GM18526 (cell line): ENCODE results near the gene RAB44.

Experiments
- POLR2A ChIP-seq: IDR thresholded peaks from 3 replicates; pipeline ENCODE4 v1.6.1; 2011; ENCODE audit not compliant: insufficient read length; ENCODE audit errors: extremely low read depth

Gene RAB44

DNA sequence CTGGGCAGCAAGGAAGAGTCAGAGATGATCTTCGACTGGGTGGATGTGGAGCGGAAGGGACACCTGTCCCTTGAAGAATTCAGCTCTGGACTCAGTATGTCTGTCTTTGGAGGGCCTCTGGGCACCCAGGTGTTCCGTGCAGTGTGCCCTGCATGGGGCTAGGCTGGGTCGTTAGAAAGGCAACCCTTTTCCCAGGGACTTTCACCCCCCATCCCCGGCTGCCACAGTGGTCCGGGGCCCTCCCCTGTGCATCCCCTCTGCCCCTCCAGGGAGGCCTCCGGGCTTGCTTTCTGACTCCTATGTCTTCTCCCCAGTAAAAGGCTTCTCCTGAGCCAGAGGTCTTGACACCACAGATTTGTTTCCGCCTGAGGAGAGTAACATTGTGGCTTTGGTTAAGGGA, 16.2 kb downstream of the RAB44 start:
- TF ChIP-seq POLR2A: no peak

DNA sequence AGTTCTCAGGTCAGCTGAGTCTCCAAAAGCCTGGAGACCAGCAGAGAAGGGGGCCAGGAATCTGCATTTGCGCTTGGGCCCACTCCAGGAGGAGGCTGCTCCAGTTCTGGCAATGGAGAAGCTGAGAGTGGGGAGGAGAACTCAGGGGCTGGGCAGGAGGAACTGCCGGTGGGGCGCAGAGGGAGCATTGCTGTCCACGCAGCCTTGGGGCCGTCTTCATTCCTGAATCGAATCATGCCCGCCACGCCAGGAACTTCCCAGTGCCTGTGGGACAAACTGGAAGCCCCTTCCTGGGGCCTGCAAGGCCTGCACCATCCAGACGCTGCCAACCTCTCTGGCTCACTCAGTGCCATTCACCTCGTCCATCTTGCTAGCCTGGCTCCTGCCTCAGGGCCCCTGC, 16.9 kb downstream of the RAB44 start:
- TF ChIP-seq POLR2A: no peak

DNA sequence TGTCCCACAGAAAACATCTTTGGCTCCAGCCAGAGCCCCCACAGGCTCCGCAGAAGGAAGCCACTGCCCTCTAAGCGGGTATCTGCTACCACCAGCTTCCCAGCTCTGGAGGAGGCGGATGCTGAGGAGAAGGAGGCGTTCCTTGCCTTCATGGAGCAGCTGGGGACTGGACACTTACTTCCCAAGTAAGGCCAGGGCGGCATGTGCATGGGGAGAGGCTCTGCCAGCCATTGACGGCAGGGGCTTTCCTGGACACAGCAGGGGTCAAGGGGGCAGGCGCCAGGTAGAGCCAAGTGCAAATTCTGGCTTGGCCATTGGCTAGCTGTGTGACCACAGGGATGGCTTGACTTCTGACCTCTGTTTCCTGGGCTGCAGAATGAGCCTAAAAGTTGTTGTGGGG, 17.8 kb downstream of the RAB44 start:
- TF ChIP-seq POLR2A: no peak

DNA sequence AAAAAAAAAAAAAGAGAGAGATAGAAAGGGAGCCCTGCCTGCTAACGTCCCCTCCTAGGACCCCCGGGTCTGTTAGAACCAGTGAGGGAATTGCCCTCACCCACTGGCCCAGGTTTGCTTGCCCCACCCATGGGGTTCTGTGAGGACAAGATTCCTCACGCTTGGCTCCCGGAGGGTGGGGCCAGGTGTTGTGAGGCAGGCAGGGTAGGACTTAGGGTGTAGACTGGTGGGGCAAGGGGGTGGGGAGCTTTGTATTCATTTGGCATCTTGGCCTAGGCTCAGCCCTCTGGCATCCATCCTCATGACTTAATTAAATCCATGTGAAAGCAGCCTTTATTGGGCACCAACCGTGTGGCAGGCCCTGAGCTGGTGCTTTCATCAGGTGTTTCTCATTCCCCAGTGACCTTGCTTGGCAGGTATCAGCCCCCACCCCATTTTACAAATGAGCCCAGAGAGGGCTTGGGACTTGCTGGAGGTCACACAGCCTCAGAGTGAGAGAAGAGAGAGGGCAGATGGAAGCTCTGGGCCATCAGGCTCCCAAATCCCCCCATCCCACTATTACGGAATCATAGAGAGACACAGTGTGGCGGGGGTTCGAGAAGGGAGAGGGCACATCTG, 19.0 kb downstream of the RAB44 start:
- no peak for TF ChIP-seq POLR2A

DNA sequence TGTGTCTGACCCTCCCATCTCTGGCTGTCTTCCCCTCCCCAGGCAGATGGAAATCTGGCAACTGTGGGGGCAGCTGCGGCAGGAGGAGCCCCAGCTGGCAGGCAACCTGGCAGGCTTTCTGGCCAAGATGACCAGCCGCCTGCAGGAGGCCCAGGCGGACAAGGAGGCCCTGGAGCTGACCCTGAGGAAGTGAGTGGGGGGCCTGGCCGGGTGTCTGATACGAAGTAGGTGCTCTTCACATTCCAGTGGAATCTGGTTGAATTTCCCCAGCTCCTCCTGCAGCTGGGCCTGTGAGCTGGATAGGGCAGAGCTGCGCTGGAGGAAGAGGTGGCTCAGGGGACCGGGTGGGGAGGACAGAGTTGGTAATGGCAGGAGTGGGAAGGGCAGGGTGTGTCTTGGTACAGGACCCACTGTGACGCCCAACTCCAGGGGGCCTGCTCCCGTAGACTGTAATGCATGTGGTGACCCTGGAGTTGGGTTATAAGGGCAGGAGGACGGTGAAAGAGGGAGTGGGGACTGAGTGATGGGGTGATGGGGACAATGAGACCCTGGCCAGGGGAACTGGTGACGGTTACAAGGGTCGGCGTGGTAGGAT, 19.7 kb downstream of the RAB44 start:
- TF ChIP-seq POLR2A: no peak

DNA sequence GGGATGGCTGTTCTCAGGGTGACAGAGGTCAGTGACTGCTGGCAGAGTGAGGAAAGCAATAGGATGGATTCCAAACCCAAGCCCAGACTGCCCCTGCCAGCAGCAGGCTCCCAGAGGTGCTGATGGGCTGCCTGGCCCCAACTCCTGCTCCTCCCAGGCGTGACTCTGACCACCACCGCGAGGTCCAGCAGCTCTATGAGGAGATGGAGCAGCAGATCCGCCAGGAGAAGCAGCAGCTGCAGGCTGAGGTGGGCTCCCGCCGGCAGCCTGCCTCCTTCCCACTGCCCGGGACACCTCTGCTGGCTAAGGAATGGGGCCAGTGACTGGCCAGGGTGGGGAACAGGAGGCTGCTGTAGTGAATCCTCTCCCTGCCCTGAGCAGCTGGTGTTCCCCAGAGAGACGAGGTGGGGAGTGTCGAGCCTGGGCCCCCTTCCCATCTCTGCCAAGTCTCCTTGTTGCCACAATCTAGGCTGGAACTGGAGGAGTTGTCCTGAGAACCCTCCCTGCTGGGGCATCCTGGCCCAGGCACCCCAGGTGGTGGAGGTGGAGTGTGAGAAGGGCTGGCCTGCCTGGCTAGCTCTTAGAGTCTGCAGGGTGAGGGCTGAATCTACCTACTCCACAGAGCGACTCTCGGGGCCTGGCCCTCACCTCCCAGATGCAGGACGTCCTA, 20.4 kb downstream of the RAB44 start:
- no peak for TF ChIP-seq POLR2A

DNA sequence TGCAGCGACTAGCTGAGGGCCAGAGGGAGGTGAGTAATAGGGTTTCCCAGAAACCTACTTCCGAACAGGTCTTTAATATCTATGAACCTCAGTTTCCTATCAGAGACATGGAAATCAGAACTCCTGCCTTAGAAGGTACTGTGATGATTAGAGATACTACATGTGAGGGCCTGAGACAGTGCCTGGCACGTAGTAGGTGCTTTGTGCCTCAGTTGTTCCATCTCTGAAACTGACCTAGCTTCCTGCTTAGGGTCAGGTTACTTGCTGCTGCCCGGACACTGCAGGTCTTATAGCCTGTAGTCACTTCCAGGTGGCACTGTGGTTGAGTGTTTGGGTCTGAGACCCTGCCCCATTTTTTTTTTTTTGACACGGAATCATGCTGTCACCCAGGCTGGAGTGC, 20.9 kb downstream of the RAB44 start:
- TF ChIP-seq POLR2A: no peak

DNA sequence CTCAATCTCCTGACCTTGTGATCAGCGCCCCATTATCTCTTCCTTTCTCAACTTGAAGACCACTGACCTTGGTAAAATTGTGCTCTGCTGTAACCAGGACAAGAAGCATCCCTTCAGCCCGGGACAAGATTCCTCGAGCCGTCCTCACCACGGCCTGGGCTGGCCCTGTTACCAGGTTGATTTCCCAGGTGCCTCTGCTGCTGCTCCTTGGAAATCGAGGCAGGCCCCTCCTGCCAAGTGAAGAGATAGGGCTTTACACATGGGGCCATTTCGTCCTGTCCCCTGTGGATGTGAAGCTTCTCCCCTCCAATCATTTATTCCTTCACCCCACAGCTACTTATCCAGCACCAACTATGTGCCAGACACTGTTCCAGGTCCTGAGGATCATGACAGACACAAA, 21.5 kb downstream of the RAB44 start:
- no peak for TF ChIP-seq POLR2A

DNA sequence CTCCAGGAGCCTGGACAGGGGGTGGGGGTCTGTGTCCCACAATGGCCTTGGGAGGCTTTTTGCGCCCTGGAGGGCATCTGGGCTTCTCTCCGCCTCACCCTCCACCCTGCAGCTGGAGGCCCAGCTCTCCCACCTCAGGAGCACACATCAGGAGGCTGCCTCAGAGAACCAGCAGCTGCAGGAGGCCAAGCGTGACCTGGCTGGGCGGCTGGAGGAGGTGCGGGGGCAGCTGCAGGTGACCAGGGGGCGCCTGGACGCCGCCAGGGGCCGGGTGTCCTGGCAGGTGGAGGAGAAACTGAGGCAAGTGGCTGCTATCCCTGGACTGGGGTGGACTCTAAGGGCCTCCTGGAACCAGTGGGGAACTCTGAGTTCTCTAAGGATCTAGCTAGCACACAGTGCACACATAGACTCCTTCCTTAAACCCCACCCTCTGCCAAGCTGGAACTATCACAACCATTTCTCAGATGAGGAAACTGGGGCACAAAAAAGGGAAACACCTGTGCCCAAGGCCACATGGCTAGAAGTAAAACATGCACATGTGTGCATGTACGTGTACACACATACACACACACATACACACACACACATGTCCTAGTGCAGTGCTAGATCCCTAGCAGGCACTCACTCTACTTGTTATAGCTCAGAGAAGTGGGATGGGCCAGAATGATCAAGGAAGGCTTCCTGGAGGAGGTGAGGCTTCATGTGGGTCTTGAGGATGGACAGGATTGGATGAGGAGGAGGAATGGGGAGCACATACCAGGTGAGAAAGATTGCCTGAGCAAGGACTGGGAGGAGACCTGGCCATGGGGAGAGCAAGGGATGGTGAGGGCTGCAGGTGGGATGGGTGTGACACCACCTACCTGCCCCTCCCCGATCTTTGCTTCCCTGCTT, 22.9 kb downstream of the RAB44 start:
- TF ChIP-seq POLR2A: no peak

DNA sequence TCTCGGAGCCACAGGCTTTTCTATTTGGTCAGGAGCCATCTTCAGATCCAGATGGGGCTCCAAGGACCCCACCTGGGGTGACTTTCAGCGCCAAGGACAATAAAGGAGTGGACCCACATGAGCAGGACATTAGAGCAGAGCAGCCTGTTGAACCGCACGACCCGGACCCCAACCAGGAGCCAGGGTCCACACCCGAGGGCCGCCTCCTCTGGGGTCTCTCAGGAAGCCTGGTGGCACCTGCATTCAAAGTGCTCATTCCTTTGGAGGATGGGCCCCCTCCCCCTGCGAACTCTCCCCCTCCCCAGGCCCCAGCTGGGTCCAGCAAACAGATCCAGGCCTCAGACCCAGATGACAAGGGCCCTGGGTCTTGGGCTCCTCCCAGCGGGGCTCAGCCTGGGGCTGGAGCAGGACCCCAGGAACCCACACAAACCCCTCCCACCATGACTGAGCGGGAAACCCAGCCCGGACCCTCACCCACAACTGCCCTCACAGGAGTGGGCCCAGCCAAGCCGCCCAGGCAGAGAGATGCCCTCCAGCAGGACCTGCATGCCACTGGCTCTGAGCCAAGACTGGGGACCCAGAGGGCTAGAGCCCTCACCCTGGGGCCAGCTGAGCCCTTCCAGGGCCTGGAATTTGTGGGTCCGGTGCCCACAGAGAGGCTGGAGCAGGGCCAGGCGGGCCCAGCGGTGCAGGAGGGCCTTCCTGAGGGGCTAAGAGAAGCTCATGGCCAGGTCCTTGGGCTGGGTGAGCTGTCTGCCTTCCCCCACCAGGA, 23.9 kb downstream of the RAB44 start:
- no peak for TF ChIP-seq POLR2A

DNA sequence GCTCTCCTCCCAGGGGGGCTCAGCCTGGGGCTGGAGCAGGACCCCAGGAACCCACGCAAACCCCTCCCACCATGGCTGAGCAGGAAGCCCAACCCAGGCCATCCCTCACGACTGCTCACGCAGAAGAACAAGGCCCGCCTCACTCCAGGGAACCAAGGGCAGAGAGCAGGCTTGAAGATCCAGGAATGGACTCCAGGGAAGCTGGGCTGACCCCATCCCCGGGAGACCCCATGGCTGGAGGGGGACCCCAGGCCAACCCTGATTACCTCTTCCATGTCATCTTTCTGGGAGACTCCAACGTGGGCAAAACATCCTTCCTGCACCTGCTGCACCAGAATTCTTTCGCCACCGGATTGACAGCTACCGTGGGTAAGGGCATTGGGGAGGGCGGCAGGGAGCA, 24.7 kb downstream of the RAB44 start:
- no peak for TF ChIP-seq POLR2A

DNA sequence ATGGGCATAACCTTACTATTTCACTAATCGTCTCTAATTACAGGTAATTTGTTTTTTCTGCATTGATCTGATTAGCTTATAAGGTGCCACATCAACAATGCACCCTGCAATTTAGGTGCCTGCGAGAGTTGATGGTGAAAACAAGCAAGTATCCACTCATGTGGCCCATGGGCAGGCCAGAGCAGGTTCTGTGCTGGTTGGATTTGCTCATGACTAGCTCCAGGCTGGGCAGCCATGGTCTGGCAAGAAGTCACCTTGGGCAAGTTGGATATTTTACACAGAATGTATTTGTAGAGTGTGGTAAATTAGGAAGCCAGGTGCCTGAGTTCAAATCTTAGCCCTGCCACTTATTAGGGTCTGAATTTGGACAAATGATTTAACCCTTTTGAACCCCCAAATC, 25.3 kb downstream of the RAB44 start:
- no peak for TF ChIP-seq POLR2A

DNA sequence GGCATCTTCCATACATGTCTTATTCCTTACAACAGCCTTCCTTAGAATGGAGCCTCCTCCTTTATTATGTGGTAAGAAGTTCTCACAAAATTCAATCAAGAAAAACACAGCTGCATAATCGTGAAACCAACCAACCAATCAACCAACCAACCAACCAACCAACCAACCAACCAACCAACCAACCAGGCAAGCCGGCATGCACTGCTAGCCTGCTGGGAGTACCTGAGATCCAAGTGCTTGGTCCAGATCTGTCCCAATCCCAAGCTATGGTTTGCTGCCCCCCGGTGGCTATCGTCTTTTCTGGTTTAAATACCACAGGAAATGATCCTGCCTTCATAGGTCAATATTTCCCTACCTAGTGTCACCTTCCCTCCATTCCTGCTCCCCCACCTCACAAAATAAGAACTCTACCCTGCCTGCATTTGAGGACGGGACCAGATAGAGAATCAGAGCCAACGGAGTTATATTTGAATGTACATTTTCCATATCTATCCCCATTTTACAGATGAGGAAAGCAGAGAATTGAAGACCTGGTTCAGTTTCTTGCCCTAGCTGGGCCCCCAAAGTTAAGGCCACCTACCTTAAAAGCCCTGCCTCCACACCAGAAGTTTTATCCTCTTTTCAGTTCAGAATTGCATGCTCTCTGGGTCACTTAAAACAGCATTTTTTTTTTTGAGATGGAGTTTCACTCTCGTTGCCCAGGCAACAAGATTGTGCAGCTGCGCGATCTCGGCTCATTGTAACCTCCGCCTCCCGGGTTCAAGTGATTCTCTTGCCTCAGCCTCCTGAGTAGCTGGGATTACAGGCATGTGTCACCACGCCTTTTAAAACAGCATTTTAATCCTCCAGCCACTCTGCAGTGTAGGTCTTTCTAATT, 27.1 kb downstream of the RAB44 start:
- TF ChIP-seq POLR2A: no peak

DNA sequence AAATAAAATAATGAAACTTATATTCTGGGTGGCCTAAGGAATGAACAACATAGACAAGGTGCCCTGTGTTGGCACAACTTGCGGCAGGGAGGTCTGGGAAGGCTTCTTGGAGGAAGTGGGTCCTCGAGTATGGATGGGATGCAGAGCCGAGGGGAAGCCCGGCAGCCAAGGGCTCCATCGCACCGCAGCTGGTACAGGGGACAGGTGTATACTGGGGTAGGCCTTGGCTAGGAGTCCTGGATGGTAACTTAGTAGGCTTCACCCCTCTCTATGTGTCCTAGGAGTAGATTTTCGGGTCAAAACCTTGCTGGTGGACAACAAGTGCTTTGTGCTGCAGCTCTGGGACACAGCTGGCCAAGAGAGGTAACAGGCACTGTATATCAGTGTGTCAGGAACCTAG, 28.0 kb downstream of the RAB44 start:
- no peak for TF ChIP-seq POLR2A
